Lower leg skin (tissue), 3 donors: ENCODE results near the gene RPL6.

Source experiments
- POLR2A ChIP-seq, 2 donors: fragments of 450-650 bp; IDR thresholded peaks; one replicate each; pipeline ENCODE4 v1.6.1; 2016 to 2017; ENCODE audit warnings: antibody characterized with exemption in 2 of 2, mild to moderate bottlenecking in 1 of 2, moderate library complexity in 1 of 2
- TF ChIP-seq, protein P1 (sequence below), 3 donors: fragments of 450-650 bp; IDR thresholded peaks; one replicate each; pipeline ENCODE4 v1.5.1; 2016; ENCODE audit warnings: antibody characterized with exemption in 3 of 3, mild to moderate bottlenecking in 3 of 3, moderate library complexity in 2 of 3

DNA sequence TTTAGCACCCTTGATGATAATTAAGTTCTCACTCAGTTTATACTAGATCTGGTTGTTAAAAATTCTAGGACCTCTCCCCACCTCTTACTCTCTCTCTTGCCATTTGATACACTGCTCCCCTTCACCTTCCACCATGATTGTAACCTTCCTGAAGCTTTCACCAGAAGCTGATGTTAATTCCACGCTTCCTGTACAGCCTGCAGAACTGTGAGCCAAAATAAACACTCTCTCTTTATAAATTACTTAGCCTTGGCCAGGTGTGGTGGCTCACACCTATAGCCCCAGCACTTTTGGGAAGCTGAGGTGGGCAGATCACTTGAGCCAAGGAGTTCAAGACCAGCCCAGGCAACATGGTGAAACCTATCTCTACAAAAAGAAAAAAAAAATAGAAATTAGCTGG lies 16.1 kb downstream of the RPL6 start:
- TF ChIP-seq, protein P1, sequence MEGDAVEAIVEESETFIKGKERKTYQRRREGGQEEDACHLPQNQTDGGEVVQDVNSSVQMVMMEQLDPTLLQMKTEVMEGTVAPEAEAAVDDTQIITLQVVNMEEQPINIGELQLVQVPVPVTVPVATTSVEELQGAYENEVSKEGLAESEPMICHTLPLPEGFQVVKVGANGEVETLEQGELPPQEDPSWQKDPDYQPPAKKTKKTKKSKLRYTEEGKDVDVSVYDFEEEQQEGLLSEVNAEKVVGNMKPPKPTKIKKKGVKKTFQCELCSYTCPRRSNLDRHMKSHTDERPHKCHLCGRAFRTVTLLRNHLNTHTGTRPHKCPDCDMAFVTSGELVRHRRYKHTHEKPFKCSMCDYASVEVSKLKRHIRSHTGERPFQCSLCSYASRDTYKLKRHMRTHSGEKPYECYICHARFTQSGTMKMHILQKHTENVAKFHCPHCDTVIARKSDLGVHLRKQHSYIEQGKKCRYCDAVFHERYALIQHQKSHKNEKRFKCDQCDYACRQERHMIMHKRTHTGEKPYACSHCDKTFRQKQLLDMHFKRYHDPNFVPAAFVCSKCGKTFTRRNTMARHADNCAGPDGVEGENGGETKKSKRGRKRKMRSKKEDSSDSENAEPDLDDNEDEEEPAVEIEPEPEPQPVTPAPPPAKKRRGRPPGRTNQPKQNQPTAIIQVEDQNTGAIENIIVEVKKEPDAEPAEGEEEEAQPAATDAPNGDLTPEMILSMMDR (IDR thresholded peaks at IDR 0.05) = no peak
- TF ChIP-seq POLR2A (IDR thresholded peaks at IDR 0.05) = no peak
